ENCODE measurements around the gene DNASE1L3.

The DNASE1L3 gene

GRCh38 chr3:58157700-58158099 is 53.1 kb downstream of the DNASE1L3 start:
- no peak for DNase-seq

- DNase-seq = no peak
These were observed 54.9 kb downstream of the DNASE1L3 start for GRCh38 chr3:58155838-58156237.

GRCh38 chr3:58154626-58155449 is 55.9 kb downstream of the DNASE1L3 start:
- DNase-seq = no peak

- no peak for DNase-seq
These were observed 57.4 kb downstream of the DNASE1L3 start for GRCh38 chr3:58153371-58153770.

GRCh38 chr3:58152225-58153015 is 58.4 kb downstream of the DNASE1L3 start:
- no peak for DNase-seq

- DNase-seq = no peak
These were observed 59.1 kb downstream of the DNASE1L3 start for GRCh38 chr3:58151637-58152036.

- no peak for DNase-seq
These were observed 60.0 kb downstream of the DNASE1L3 start for GRCh38 chr3:58150810-58151199.

- no peak for DNase-seq
These were observed 60.5 kb downstream of the DNASE1L3 start for GRCh38 chr3:58150130-58150809.

GRCh38 chr3:58148049-58148448 is 62.7 kb downstream of the DNASE1L3 start:
- DNase-seq = no peak

- no peak for DNase-seq
These were observed 66.1 kb downstream of the DNASE1L3 start for GRCh38 chr3:58144478-58145325.

- DNase-seq = no peak
These were observed 67.2 kb downstream of the DNASE1L3 start for GRCh38 chr3:58143417-58144055.
